Activated CD8-positive, alpha-beta memory T cell treated with anti-CD3 and anti-CD28 coated beads for 24 hours (primary cell): ENCODE measurements around the gene HEPN1.
"Not testable (repeated sequence)": the region's sequence is repeated elsewhere in the genome, so short reads cannot be mapped to it uniquely, and the experiment has no call there.

Experiments used
- DNase-seq: peaks from one replicate; pipeline ENCODE4 v3.0.0-alpha.2; 2020

HEPN1 gene

DNA sequence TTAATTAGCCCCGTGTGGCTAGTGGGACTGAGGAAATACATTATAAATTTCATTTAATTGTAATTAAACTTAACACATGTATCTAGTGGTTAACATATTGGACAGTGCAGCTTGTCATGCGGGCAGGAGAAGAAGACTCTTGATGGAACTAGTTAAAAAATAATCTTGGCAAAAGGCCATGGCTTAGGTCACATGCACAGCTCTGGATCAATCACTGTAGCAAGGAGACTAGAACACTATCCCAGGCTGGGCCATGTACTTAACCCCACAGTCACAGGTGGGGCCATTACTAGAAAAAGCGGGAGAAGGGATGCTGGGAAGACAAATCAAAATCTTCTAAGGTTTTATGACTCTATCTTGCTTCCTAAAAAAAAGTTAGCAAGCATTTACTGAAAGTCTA lies 25.5 kb downstream of the HEPN1 start:
- no peak for DNase-seq

- no peak for DNase-seq
Measured at GRCh38 chr11:124945826-124946225, 26.8 kb downstream of the HEPN1 start.

DNA sequence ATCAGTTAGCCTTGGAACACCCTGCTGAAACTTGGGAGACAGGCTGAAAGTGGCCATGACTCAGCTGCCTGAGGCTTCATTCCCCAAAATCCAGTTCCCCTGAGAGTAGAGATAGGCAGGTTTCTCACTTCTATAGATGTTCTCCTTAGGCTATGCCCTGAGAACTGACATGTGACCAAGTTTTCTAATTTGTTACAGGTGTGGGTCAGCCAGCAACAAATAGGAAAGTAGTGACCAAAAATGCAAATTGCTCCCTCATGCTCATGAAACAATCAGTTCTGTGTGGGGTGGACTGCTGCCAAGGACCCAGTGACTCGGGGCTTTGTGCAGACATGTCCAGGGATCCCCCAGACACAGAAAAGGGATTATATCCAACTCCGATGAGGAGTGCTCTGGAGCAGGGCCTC lies 27.7 kb downstream of the HEPN1 start:
- DNase-seq, result no peak

DNA sequence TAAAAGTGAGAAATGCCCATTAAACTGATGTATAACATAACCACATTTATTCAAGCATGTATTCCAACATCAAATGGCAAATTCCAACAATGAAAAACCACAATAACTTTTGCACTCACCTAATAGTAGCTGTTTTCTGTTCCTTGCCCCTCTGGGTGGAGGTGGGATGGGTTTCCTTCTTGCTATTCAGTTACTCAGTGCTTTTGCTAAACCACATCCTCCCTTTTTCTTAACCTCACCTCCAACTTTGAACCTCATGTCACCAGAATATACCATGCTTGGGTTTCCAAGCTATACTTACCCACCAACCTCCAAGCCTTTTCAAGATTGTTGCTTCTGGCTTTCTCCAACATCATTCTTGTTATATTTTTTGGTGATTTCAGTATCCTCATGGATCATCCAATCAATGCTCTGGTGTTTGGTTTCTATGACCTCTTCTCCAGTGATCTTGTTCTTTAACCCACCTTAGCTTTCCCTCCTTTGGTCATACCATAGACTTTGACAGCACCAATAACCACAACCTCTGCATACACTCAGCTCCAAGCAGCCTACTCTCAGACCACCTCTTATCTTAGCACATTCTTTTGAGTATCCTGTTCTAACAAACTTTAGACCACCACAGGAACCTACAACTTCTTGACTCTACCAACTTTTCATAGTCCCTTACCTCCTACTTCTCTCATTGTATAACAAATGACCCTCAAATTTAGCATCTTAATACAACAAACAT lies 31.7 kb downstream of the HEPN1 start:
- no peak for DNase-seq

DNA sequence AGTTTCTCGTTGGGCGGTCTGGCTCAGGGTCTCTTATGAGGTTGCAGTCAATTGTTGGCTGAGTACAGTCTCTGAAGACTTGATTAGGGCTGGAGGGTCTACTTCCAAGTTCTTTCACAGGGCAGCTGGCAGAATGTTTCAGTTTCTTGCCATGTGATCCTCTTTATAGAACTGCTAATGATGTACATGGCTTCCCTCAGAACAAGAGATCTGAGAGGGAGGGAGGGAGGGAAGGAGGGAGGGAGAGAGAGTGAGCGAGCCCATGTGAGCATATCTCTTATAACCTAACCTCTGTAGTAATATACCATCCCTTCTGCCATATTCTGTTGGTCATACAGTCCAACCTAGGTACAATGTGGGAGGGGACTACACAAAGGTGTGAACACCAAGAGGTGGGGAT lies 32.3 kb downstream of the HEPN1 start:
- no peak for DNase-seq

- DNase-seq, result peak; percentile 96
Measured at GRCh38 chr11:124953753-124954589, 34.9 kb downstream of the HEPN1 start, which contains the start of gene CCDC15. Gene CCDC15 (plus strand): TSS chr11:124954202. CDS start chr11:124954733, 531 bp downstream.

- no peak for DNase-seq
Measured at GRCh38 chr11:124954590-124954955, 35.5 kb downstream of the HEPN1 start.

- no peak for DNase-seq
Measured at GRCh38 chr11:124955035-124955434, 36.0 kb downstream of the HEPN1 start.

DNA sequence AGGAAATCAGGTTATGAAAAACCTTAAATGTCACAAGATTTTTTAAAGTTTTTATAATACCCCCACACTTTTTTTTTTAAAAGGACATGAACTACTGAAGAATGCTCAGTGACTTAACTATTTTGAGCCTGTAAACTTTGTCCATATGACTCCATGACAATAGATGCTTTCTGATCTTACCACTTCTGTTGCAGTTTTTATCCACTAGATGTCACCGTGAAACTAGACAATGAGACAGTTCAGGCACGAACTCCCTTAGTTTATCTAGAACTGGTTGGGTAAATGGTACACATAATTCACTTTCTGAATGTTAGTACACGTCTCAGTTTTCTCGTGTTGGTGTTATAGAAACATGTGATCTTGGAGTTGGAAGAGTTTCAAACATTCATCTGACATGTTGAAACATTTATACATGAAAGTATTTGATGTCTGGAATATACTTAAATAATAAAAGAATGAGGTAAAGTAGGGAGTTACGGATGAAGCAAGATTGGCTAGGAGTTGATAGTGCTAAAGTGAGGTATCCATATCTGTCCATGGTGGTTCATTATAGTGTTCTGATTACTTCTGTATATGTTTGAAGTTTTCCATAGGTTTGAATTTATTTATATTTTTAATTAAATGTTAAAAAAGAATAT lies 43.0 kb downstream of the HEPN1 start:
- DNase-seq, result no peak

GRCh38 chr11:124968197-124968596 lies 49.1 kb downstream of the HEPN1 start:
- not testable (repeated sequence) for DNase-seq
